Ovary (tissue), 9 donors: ENCODE data around the gene GPATCH1. TPM values are rescaled to one million over a fixed set of nuclear protein-coding genes. Genes with fewer than 3 reads are reported as not detected.
"Not testable (repeated sequence)": the region's sequence is repeated elsewhere in the genome, so short reads cannot be mapped to it uniquely, and the experiment has no call there.

ENCODE experiments used
- DNase-seq, 5 donors: peaks; one replicate each; pipeline ENCODE4 v3.0.0-alpha.2; 2019 to 2020
- H3K27ac ChIP-seq, 2 donors: fragments of 200-600 bp; one replicate each; pipeline versions ENCODE4 v1.5.1 to v1.8.0; 2019 to 2022
- H3K27me3 ChIP-seq: fragments of 200-600 bp; one replicate; pipeline ENCODE4 v1.8.0; 2022
- H3K36me3 ChIP-seq: fragments of 200-600 bp; sonication (generic); one replicate; pipeline ENCODE4 v1.5.1; 2019
- H3K4me1 ChIP-seq: one replicate; pipeline ENCODE4 v1.8.1; 2013; ENCODE audit warnings: mild to moderate bottlenecking, moderate library complexity; ENCODE audit not compliant: insufficient read depth
- H3K4me3 ChIP-seq: fragments of 200-600 bp; sonication (generic); one replicate; pipeline ENCODE4 v1.5.1; 2017
- H3K9me3 ChIP-seq, 2 donors: fragments of 200-600 bp in 1 of 2; sonication (generic) in 1 of 2; one replicate each; pipeline versions ENCODE4 v1.5.1 to v1.8.1; 2013 to 2019; ENCODE audit warnings: mild to moderate bottlenecking in 1 of 2, moderate library complexity in 1 of 2
- EP300 ChIP-seq: sonication (generic); formaldehyde crosslinking; IDR thresholded peaks from one replicate; pipeline ENCODE4 v1.6.1; 2017; ENCODE audit warnings: antibody characterized with exemption
- POLR2A ChIP-seq: fragments of 450-650 bp; IDR thresholded peaks from one replicate; pipeline ENCODE4 v1.6.1; 2017; ENCODE audit warnings: antibody characterized with exemption, mild to moderate bottlenecking, moderate library complexity
- WGBS, 3 donors: extraction: QIAGEN DNeasy Blood & Tissue Kit in 1 of 3; methylation state at CpG; one replicate each; pipeline versions ENCODE4 v1.1.5 to v1.1.7; 2013 to 2017; 5-methylcytosine and 5-hydroxymethylcytosine counted together
- intact Hi-C, 4 donors: fragments of 100-400 bp; cut with DNase I; formaldehyde crosslinking; loops; one replicate each; pipeline versions ENCODE4 v1.11.0 to v1.15.1; 2022 to 2023
- polyA plus RNA-seq, 2 donors: library from polyadenylated mRNA; stranded (reverse); fragments of 200-250 nt in 1 of 2; fragments of 350-450 nt in 1 of 2; fragmentation: Illumina TruSeq in 1 of 2; extraction: RNeasy Lipid Tissue Mini Kit (QIAGEN cat#74804) in 1 of 2; gene quantifications; one replicate each; pipeline ENCODE4 v1.2.3, GENCODE V29; 2013 to 2014
- total RNA-seq, 7 donors: library from RNA; depleted of rRNA in 2 of 7; stranded (reverse); fragments of >200 nt in 2 of 7; fragmentation: NEBNext Ultra II Directional in 3 of 7; extraction: Animal tissue kit (Norgen Biotek cat#: 25700) in 3 of 7; gene quantifications; one replicate each; pipeline versions ENCODE4 v1.1.0 to v1.2.4, GENCODE V29; 2016 to 2023
- TF ChIP-seq, protein P1 (sequence below), 3 donors: fragments of 450-650 bp in 2 of 3; fragments of 200-600 bp in 1 of 3; IDR thresholded peaks; one replicate each; pipeline versions ENCODE4 v1.5.1 to v1.8.0; 2016 to 2022; ENCODE audit warnings: antibody characterized with exemption in 3 of 3, mild to moderate bottlenecking in 1 of 3
- donor health status: DM: no; HTN: no; CAD: no; lungs with moderate emphysema.
- donor health status: DM: no; HTN: no; CAD: no.
- donor health status: Bipolar disorder and iron deficiency.
- donor health status: DM: yes; HTN: yes; CAD: no.
- donor health status: DM: no; HTN: no; CAD: no.
- donor health status: DM: yes; HTN: yes; CAD: no.

The GPATCH1 gene
- total and polyA plus RNA-seq, 9 donors: 4.4 to 11.5 (median 10.5) TPM

DNA sequence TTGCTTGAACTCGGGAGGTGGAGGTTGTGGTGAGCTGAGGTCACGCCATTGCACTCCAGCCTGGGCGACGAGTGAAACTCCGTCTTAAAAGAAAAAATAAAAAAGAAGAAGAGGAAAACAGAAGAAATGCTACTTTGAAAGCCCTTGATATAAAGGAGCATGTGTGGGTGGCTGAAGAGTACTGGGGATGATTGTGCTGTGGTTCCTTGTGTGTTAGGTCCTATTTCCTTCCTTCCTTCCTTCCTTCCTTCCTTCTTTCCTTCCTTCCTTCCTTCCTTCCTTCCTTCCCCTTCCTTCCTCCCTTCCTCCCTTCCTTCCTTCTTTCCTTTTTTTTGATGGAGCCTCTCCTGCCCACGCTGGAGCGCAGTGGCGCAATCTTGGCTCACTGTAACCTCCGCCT, 65.2 kb downstream of the GPATCH1 start:
- no peak for TF ChIP-seq EP300
- TF ChIP-seq, protein P1, sequence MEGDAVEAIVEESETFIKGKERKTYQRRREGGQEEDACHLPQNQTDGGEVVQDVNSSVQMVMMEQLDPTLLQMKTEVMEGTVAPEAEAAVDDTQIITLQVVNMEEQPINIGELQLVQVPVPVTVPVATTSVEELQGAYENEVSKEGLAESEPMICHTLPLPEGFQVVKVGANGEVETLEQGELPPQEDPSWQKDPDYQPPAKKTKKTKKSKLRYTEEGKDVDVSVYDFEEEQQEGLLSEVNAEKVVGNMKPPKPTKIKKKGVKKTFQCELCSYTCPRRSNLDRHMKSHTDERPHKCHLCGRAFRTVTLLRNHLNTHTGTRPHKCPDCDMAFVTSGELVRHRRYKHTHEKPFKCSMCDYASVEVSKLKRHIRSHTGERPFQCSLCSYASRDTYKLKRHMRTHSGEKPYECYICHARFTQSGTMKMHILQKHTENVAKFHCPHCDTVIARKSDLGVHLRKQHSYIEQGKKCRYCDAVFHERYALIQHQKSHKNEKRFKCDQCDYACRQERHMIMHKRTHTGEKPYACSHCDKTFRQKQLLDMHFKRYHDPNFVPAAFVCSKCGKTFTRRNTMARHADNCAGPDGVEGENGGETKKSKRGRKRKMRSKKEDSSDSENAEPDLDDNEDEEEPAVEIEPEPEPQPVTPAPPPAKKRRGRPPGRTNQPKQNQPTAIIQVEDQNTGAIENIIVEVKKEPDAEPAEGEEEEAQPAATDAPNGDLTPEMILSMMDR (IDR thresholded peaks at IDR 0.05): no peak
- no peak for TF ChIP-seq POLR2A
- no peak overlapping the region for H3K4me3 ChIP-seq
- no peaks in the 10 kb centered on the region for H3K9me3 ChIP-seq
- H3K27me3 ChIP-seq: no peaks in the 10 kb centered on the region
- H3K36me3 ChIP-seq: no peaks in the 10 kb centered on the region
- 83 to 86% (median 85%) methylated on average over 9 of the region's 9 CpGs for WGBS, 3 donors
- no peak for DNase-seq
- H3K4me1 ChIP-seq: no peaks in the 10 kb centered on the region
- intact Hi-C loops: loop anchor here in 3 of 4 donors (10.0 kb wide), 3 partner anchors 59 to 619 kb away; no protein-coding TSS in a partner anchor
- no peak overlapping the region for H3K27ac ChIP-seq

DNA sequence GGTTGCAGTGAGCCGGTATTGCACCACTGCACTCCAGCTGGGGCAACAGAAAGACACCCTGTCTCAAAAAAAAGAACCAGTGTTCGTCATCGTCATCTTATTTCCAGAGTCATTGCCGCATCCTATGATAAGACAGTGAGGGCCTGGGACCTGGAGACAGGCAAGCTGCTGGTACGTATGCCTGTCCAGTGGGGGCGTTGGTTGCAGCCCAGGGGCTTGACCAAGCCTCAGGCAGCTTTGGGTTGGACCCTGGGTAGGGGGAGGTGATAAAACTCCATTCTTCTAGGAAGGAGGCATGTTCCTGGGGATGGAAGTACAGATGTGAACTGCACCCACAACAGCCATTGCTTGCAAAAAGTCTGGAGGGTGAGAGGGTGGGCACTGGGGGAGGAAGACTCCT, 66.6 kb downstream of the GPATCH1 start:
- Histone ChIP-seq H3K9me3 (no peaks in the 10 kb centered on the region), H3K4me1 (no peaks in the 10 kb centered on the region), H3K27ac (no peak overlapping the region), H3K27me3 (no peaks in the 10 kb centered on the region), H3K4me3 (no peak overlapping the region), H3K36me3 (no peaks in the 10 kb centered on the region)
- intact Hi-C loops: loop anchor here in 3 of 4 donors (10.0 kb wide), 3 partner anchors 57 to 617 kb away; no protein-coding TSS in a partner anchor
- no peak for DNase-seq
- WGBS, 3 donors: 85 to 90% (median 87%) methylated on average over 6 of the region's 6 CpGs
- TF ChIP-seq EP300 (no peak), POLR2A (no peak)
- TF ChIP-seq, protein P1 (IDR thresholded peaks at IDR 0.05): no peak

GRCh38 chr19:33150852-33151518, 70.0 kb downstream of the GPATCH1 start:
- WGBS, 3 donors: 66 to 70% (median 67%) methylated on average over 11 to 14 of the region's 14 CpGs
- no peaks in the 10 kb centered on the region for H3K4me1 ChIP-seq
- H3K27me3 ChIP-seq: no peaks in the 10 kb centered on the region
- no peaks in the 10 kb centered on the region for H3K36me3 ChIP-seq
- no peak overlapping the region for H3K27ac ChIP-seq
- TF ChIP-seq POLR2A: no peak
- TF ChIP-seq, protein P1 (IDR thresholded peaks at IDR 0.05): no peak
- TF ChIP-seq EP300: no peak
- H3K4me3 ChIP-seq: no peak overlapping the region
- H3K9me3 ChIP-seq: no peaks in the 10 kb centered on the region
- DNase-seq: no peak
- intact Hi-C loops: no loop called here

GRCh38 chr19:33152176-33152575, 71.2 kb downstream of the GPATCH1 start:
- no peaks in the 10 kb centered on the region for H3K27me3 ChIP-seq
- WGBS, 3 donors: 45 to 75% (median 60%) methylated on average over 2 of the region's 2 CpGs
- intact Hi-C loops: no loop called here
- no peaks in the 10 kb centered on the region for H3K9me3 ChIP-seq
- H3K27ac ChIP-seq: no peak overlapping the region
- no peaks in the 10 kb centered on the region for H3K4me1 ChIP-seq
- TF ChIP-seq EP300: no peak
- TF ChIP-seq, protein P1 (IDR thresholded peaks at IDR 0.05): no peak
- TF ChIP-seq POLR2A: no peak
- H3K4me3 ChIP-seq: no peak overlapping the region
- H3K36me3 ChIP-seq: no peaks in the 10 kb centered on the region
- no peak for DNase-seq

DNA sequence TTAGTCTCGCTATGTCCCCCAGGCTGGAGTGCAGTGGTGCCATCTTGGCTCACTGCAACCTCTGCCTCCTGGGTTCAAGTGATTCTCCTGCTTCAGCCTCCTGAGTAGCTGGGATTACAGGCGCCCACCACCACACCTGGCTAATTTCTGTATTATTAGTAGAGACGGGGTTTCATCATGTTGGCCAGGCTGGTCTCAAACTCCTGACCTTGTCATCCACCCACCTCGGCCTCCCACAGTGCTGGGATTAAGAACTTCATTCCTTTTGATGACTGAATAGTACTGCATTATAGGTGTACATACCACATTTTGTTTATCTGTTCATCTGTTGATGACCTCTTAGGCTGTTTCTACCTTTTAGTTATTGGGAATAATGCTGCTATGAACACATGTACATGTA, 71.6 kb downstream of the GPATCH1 start:
- H3K27me3 ChIP-seq, H3K4me3 ChIP-seq, DNase-seq, H3K4me1 ChIP-seq, intact Hi-C loops, H3K27ac ChIP-seq, H3K9me3 ChIP-seq, H3K36me3 ChIP-seq: not testable (repeated sequence)
- WGBS, 3 donors: 66 to 84% (median 77%) methylated on average over 4 of the region's 4 CpGs

DNA sequence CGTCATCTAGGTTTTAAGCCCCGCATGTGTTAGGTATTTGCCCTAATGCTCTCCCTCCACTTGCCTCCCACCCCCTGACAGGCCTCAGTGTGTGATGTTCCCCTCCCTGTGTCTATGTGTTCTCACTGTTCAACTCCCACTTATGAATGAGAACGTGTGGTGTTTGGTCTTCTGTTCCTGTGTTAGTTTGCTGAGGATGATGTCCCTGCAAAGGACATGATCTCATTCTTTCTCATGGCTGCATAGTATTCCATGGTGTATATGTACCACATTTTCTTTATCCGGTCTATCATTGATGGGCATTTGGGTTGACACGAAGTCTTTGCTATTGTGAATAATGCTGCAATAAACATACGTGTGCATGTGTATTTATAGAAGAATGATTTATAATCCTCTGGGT, 73.3 kb downstream of the GPATCH1 start:
- intact Hi-C loops, H3K4me3 ChIP-seq, H3K27me3 ChIP-seq, H3K4me1 ChIP-seq, H3K27ac ChIP-seq, H3K36me3 ChIP-seq, DNase-seq, H3K9me3 ChIP-seq: not testable (repeated sequence)
- WGBS, 3 donors: 78 to 81% (median 81%) methylated on average over 6 of the region's 6 CpGs
